Measurements from ENCODE around the gene ETS1. TPM values are rescaled to one million over a fixed set of nuclear protein-coding genes. Genes with fewer than 3 reads are reported as not detected.

Gene ETS1
- total and polyA plus RNA-seq, 12 donors: 9.6 to 61.7 (median 43.1) TPM

- Histone ChIP-seq H3K4me3 (no peak overlapping the region), H3K4me1 (replicated peaks in 1 of 2) (peaks cover 0 to under 1% of the 10 kb centered on the region in 2 donors), H3K27ac (no peak overlapping the region), H3K9me3 (replicated peaks in 1 of 3) (no peaks in the 10 kb centered on the region), H3K36me3 (replicated peaks in 1 of 2) (no peaks in the 10 kb centered on the region), H3K27me3 (no peaks in the 10 kb centered on the region)
- TF ChIP-seq POLR2A (IDR thresholded peaks at IDR 0.05) (no peak), CTCF (IDR thresholded peaks at IDR 0.05) (no peak)
- WGBS, 4 donors: 72 to 84% (median 76%) methylated on average over 6 to 7 of the region's 7 CpGs
- intact Hi-C loops (cut with DNase I): no loop called here
- DNase-seq: no peak
Measured at GRCh38 chr11:128616161-128616560, 28.8 kb upstream of the ETS1 start.

GRCh38 chr11:128615612-128616011 is 28.3 kb upstream of the ETS1 start:
- TF ChIP-seq POLR2A (IDR thresholded peaks at IDR 0.05) (no peak), CTCF (IDR thresholded peaks at IDR 0.05) (no peak)
- intact Hi-C loops (cut with DNase I): no loop called here
- Histone ChIP-seq H3K4me1 (replicated peaks in 1 of 2) (peaks cover 0 to 4% of the 10 kb centered on the region in 2 donors), H3K4me3 (no peak overlapping the region), H3K27me3 (no peaks in the 10 kb centered on the region), H3K36me3 (replicated peaks in 1 of 2) (no peaks in the 10 kb centered on the region), H3K27ac (no peak overlapping the region), H3K9me3 (replicated peaks in 1 of 3) (no peaks in the 10 kb centered on the region)
- WGBS, 4 donors: 89 to 98% (median 91%) methylated on average over 7 of the region's 7 CpGs
- no peak for DNase-seq

- Histone ChIP-seq H3K4me3 (no peak overlapping the region), H3K27me3 (no peaks in the 10 kb centered on the region), H3K4me1 (replicated peaks in 1 of 2) (peaks cover 0 to 4% of the 10 kb centered on the region in 2 donors), H3K36me3 (replicated peaks in 1 of 2) (no peaks in the 10 kb centered on the region), H3K9me3 (replicated peaks in 1 of 3) (no peaks in the 10 kb centered on the region), H3K27ac (no peak overlapping the region)
- intact Hi-C loops (cut with DNase I): no loop called here
- 69 to 78% (median 74%) methylated on average over 11 of the region's 11 CpGs for WGBS, 4 donors
- DNase-seq: no peak
- no peak for TF ChIP-seq CTCF (IDR thresholded peaks at IDR 0.05)
- TF ChIP-seq POLR2A (IDR thresholded peaks at IDR 0.05): no peak
Measured at GRCh38 chr11:128615076-128615475, 27.7 kb upstream of the ETS1 start.

- Histone ChIP-seq H3K36me3 (replicated peaks in 1 of 2) (no peaks in the 10 kb centered on the region), H3K4me1 (replicated peaks in 1 of 2) (peaks cover 0 to 4% of the 10 kb centered on the region in 2 donors), H3K4me3 (no peak overlapping the region), H3K9me3 (replicated peaks in 1 of 3) (no peaks in the 10 kb centered on the region), H3K27me3 (no peaks in the 10 kb centered on the region), H3K27ac (no peak overlapping the region)
- intact Hi-C loops (cut with DNase I): no loop called here
- no peak for TF ChIP-seq POLR2A (IDR thresholded peaks at IDR 0.05)
- no peak for TF ChIP-seq CTCF (IDR thresholded peaks at IDR 0.05)
- DNase-seq: no peak
- WGBS, 4 donors: 80 to 90% (median 83%) methylated on average over 5 to 6 of the region's 6 CpGs
Measured at GRCh38 chr11:128614026-128614425, 26.7 kb upstream of the ETS1 start.

Measured in adrenal gland (tissue), 12 donors.